GM12891 (cell line): ENCODE results near the gene RNF145.
"Not testable (repeated sequence)": the region's sequence is repeated elsewhere in the genome, so short reads cannot be mapped to it uniquely, and the experiment has no call there.

ENCODE experiments used
- DNase-seq: peaks from one replicate; pipeline ENCODE4 v3.0.0; 2011; ENCODE audit warnings: low spot score; ENCODE audit not compliant: insufficient read length
- FAIRE-seq: peaks from 2 replicates; lab custom pipeline; 2011; peaks lifted over from hg19 to GRCh38; lab: Jason Lieb, UNC
- PAX5 ChIP-seq: IDR thresholded peaks from 2 replicates; pipeline ENCODE4 v1.6.1; 2011; ENCODE audit warnings: low read length, moderate library complexity, mild to moderate bottlenecking; ENCODE audit not compliant: insufficient read depth, severe bottlenecking
- POLR2A ChIP-seq: IDR thresholded peaks from 2 replicates; pipeline ENCODE4 v1.6.1; 2011; ENCODE audit warnings: low read depth, low read length, control low read depth
- POLR2AphosphoS5 ChIP-seq: IDR thresholded peaks from 2 replicates; pipeline ENCODE4 v1.6.1; 2011; ENCODE audit warnings: low read depth, low read length, control low read depth
- POU2F2 ChIP-seq: IDR thresholded peaks from 2 replicates; pipeline ENCODE4 v1.6.1; 2011; ENCODE audit warnings: low read depth, mild to moderate bottlenecking, control low read depth, low read length, moderate library complexity
- SPI1 ChIP-seq: IDR thresholded peaks from 2 replicates; pipeline ENCODE4 v1.6.1; 2011; ENCODE audit warnings: low read depth, low read length, control low read depth
- TAF1 ChIP-seq: IDR thresholded peaks from 2 replicates; pipeline ENCODE4 v1.6.1; 2011; ENCODE audit warnings: low read depth, low read length, control low read depth

The RNF145 gene

GRCh38 chr5:159128070-159128541 lies 81.2 kb downstream of the RNF145 start:
- FAIRE-seq (no peak), DNase-seq (no peak)
- no peak for TF ChIP-seq POLR2A
- no peak for TF ChIP-seq SPI1
- no peak for TF ChIP-seq TAF1
- TF ChIP-seq POLR2AphosphoS5: no peak
- no peak for TF ChIP-seq POU2F2
- no peak for TF ChIP-seq PAX5

GRCh38 chr5:159123700-159124099 lies 85.7 kb downstream of the RNF145 start:
- no peak for FAIRE-seq
- no peak for DNase-seq
- TF ChIP-seq SPI1 (no peak), PAX5 (no peak), POU2F2 (no peak), POLR2A (no peak), TAF1 (no peak), POLR2AphosphoS5 (no peak)

GRCh38 chr5:159123189-159123588 lies 86.2 kb downstream of the RNF145 start:
- no peak for DNase-seq
- no peak for FAIRE-seq
- TF ChIP-seq POU2F2: no peak
- TF ChIP-seq SPI1: no peak
- no peak for TF ChIP-seq POLR2A
- no peak for TF ChIP-seq PAX5
- no peak for TF ChIP-seq TAF1
- no peak for TF ChIP-seq POLR2AphosphoS5

- FAIRE-seq (no peak), DNase-seq (no peak)
- TF ChIP-seq TAF1: no peak
- no peak for TF ChIP-seq SPI1
- TF ChIP-seq POLR2AphosphoS5: no peak
- TF ChIP-seq PAX5: no peak
- no peak for TF ChIP-seq POU2F2
- TF ChIP-seq POLR2A: no peak
Measured at GRCh38 chr5:159121061-159121460, 88.3 kb downstream of the RNF145 start.

GRCh38 chr5:159120446-159120845 lies 88.9 kb downstream of the RNF145 start:
- FAIRE-seq (peak; percentile 82), DNase-seq (no peak)
- TF ChIP-seq SPI1 (no peak), PAX5 (no peak), TAF1 (no peak), POLR2AphosphoS5 (no peak), POLR2A (no peak), POU2F2 (no peak)

GRCh38 chr5:159119842-159120241 lies 89.5 kb downstream of the RNF145 start:
- not testable (repeated sequence) for FAIRE-seq, DNase-seq

GRCh38 chr5:159118958-159119659 lies 90.2 kb downstream of the RNF145 start:
- not testable (repeated sequence) for FAIRE-seq, DNase-seq

- no peak for TF ChIP-seq TAF1
- no peak for TF ChIP-seq POLR2AphosphoS5
- no peak for TF ChIP-seq SPI1
- no peak for TF ChIP-seq POLR2A
- no peak for TF ChIP-seq PAX5
- TF ChIP-seq POU2F2: no peak
- FAIRE-seq: no peak
- DNase-seq: no peak
Measured at GRCh38 chr5:159113405-159113804, 95.9 kb downstream of the RNF145 start.

- FAIRE-seq: no peak
- DNase-seq: no peak
- no peak for TF ChIP-seq PAX5
Measured at GRCh38 chr5:159112436-159112835, 96.9 kb downstream of the RNF145 start.
